UCSD-AML1 (cell line): ENCODE results near the gene PMAIP1.
"Not testable (repeated sequence)": the region's sequence is repeated elsewhere in the genome, so short reads cannot be mapped to it uniquely, and the experiment has no call there.

ENCODE experiments used
- DNase-seq: peaks from one replicate; lab custom pipeline; 2025; ENCODE audit not compliant: unreplicated experiment; lab: John Stamatoyannopoulos, UW

PMAIP1 gene

GRCh38 chr18:59899298-59900221 lies at the start of gene PMAIP1:
Gene PMAIP1, plus strand, starts transcription at chr18:59899996. Its CDS starts 182 bp downstream, at chr18:59900178.
- DNase-seq: peak; percentile 92

GRCh38 chr18:59851784-59852399 lies 47.9 kb upstream of the PMAIP1 start:
- DNase-seq: no peak

GRCh38 chr18:59852548-59852947 lies 47.2 kb upstream of the PMAIP1 start:
- DNase-seq: no peak

GRCh38 chr18:59853380-59853779 lies 46.4 kb upstream of the PMAIP1 start:
- no peak for DNase-seq

- not testable (repeated sequence) for DNase-seq
These were observed 45.8 kb upstream of the PMAIP1 start for GRCh38 chr18:59853988-59854387.

GRCh38 chr18:59861009-59861408 lies 38.8 kb upstream of the PMAIP1 start:
- no peak for DNase-seq

- DNase-seq: no peak
These were observed 37.6 kb upstream of the PMAIP1 start for GRCh38 chr18:59861963-59862819.

- DNase-seq: no peak
These were observed 34.4 kb upstream of the PMAIP1 start for GRCh38 chr18:59865241-59865986.

- no peak for DNase-seq
These were observed 33.1 kb upstream of the PMAIP1 start for GRCh38 chr18:59866551-59867269.

- no peak for DNase-seq
These were observed 32.3 kb upstream of the PMAIP1 start for GRCh38 chr18:59867337-59868104.

GRCh38 chr18:59870623-59871130 lies 29.1 kb upstream of the PMAIP1 start:
- no peak for DNase-seq

GRCh38 chr18:59871711-59872362 lies 28.0 kb upstream of the PMAIP1 start:
- DNase-seq: no peak

- no peak for DNase-seq
These were observed 26.2 kb upstream of the PMAIP1 start for GRCh38 chr18:59873641-59874040.

- no peak for DNase-seq
These were observed 25.6 kb upstream of the PMAIP1 start for GRCh38 chr18:59874166-59874565.

- no peak for DNase-seq
These were observed 23.5 kb upstream of the PMAIP1 start for GRCh38 chr18:59876310-59876626.

- DNase-seq: no peak
These were observed 22.4 kb upstream of the PMAIP1 start for GRCh38 chr18:59877361-59877760.

- no peak for DNase-seq
These were observed 21.2 kb upstream of the PMAIP1 start for GRCh38 chr18:59878644-59879043.

- peak; percentile 20 for DNase-seq
These were observed 17.8 kb upstream of the PMAIP1 start for GRCh38 chr18:59881728-59882656.
